Measurements from ENCODE around the gene TFG.

DNA sequence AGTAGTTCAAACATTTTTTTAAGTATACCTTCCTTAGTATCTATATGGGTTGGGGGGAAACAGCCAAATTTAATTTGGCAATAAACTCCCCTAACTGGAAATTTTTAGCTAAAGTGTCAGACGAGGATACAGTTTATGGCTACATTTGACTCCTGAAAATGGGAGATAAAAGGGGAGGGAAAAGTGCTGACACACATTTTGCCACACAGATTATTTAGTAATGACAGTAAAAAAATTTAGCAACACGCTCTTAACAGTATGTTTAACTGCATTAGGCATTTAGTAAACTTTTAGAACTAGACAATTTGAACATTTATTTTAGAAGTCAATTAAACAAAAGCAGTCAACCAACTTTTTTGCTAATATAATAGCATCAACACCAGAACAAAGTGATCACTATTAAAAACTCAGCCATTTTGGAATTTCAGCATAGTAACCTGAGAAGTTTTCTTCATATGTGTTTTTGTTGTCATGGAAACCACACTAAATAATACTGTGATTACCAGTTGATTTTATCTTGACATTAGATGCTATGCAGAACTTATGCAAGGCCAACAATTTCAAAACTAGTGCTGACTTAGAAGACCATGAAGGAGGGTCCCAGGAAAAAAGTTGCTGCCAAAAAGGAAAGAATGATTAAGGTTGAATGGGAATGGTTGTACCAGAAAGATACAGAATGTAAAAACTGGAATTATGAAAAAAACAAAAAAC is 47.0 kb upstream of the TFG start:
- TF ChIP-seq, protein P1, sequence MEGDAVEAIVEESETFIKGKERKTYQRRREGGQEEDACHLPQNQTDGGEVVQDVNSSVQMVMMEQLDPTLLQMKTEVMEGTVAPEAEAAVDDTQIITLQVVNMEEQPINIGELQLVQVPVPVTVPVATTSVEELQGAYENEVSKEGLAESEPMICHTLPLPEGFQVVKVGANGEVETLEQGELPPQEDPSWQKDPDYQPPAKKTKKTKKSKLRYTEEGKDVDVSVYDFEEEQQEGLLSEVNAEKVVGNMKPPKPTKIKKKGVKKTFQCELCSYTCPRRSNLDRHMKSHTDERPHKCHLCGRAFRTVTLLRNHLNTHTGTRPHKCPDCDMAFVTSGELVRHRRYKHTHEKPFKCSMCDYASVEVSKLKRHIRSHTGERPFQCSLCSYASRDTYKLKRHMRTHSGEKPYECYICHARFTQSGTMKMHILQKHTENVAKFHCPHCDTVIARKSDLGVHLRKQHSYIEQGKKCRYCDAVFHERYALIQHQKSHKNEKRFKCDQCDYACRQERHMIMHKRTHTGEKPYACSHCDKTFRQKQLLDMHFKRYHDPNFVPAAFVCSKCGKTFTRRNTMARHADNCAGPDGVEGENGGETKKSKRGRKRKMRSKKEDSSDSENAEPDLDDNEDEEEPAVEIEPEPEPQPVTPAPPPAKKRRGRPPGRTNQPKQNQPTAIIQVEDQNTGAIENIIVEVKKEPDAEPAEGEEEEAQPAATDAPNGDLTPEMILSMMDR (IDR thresholded peaks at IDR 0.05; ENCODE audit: low read length) = no peak
- TF ChIP-seq EZH2phosphoT487 (IDR thresholded peaks at IDR 0.05; ENCODE audit: low read length) (no peak), EZH2 (optimal IDR thresholded peaks at IDR 0.05; ENCODE audit: low read depth, low read length) (no peak)

All from MM.1S (cell line).